Subcutaneous adipose tissue (tissue), 4 donors: Measurements from ENCODE around the gene AMBRA1. TPM values are rescaled to one million over a fixed set of nuclear protein-coding genes. Genes with fewer than 3 reads are reported as not detected.

Experiments
- CTCF ChIP-seq: fragments of 450-650 bp; IDR thresholded peaks from one replicate; pipeline ENCODE4 v1.5.1; 2016; ENCODE audit warnings: low read depth, mild to moderate bottlenecking, control low read depth, antibody characterized with exemption, moderate library complexity
- total RNA-seq, 4 donors: library from RNA; depleted of rRNA; stranded (reverse); fragments of >200 nt; gene quantifications; one replicate each; pipeline ENCODE4 v1.1.0, GENCODE V29; 2016

AMBRA1 gene
- total RNA-seq, 4 donors from 2014 or later = 17.1 to 39.4 (median 23.5) TPM

DNA sequence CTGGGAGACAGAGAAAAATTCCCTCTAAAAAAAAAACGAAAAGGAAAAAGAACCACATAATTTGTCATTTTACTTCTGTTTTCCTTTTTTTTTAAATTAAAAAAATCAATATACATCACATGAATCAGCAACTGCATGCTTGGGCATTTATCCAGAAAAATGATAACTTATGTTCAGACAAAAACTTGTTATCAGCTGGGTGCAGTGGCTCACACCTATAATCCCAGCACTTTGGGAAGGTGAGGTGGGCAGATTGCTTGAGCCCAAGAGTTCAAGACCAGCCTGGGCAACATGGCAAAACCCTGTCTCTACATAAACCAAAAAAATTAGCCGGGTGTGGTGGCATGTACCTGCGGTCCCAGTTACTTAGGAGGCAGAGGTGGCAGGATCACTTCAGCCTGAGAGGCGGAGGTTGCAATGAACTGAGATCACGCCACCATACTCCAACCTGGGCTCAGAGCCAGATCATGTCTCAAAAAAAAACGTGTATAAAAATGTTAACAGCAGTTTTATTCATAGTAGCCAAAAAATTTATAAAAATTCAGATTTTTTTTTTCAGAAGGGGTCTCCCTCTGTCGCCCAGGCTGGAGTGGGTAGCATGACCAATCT, 28.5 kb downstream of the AMBRA1 start:
- TF ChIP-seq CTCF = no peak

DNA sequence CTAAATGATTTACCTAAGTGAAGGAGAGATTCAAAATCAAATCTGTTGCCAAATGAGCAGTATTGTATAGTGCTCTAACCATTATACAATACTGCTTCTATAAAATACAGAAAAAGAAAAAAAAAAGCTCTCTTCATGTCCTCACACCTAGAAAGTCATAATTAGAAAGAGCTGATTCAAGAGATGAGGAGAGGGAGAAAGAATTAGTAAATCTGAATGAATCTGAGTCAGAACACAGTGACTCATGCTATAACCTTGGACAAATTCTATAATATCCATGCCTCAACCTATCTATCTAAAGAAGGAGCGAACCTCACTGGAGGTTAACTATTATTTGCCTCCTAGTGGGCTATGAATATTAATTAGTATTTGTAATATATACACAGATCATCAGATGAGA, 29.4 kb downstream of the AMBRA1 start:
- no peak for TF ChIP-seq CTCF

- TF ChIP-seq CTCF = no peak
These were observed 31.3 kb downstream of the AMBRA1 start for GRCh38 chr11:46562527-46562926.

DNA sequence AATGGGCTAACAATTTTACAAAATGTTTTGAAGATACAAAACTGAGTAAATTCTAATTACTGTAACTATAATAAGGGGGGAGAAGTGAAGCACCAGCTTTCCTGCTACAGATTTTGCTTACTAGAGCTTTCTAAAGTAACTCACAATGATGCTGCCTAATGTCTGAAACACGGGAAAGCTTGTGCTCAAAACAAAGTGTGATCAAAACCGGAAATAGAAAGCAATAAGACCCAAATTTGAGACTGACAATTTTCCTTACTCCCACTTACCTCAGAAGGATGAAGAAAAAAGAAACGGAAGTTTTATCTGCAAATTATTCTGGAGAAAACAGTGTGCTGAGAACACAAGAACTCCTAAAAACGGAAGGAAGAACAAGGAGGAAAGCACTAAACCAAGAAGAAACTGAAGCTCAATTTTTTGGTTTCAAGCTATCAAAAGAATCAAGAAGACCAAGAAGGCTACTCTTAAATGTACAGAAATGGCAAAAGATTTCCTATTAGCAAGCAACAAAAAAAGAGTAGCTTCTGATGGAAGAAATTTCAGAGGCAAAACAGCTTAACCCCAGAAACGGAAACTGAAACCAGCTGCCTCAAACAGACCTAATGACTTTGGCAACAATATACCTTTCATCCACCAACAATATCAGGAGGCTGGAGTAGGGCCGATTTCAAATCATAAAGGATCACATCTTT, 33.4 kb downstream of the AMBRA1 start:
- no peak for TF ChIP-seq CTCF

DNA sequence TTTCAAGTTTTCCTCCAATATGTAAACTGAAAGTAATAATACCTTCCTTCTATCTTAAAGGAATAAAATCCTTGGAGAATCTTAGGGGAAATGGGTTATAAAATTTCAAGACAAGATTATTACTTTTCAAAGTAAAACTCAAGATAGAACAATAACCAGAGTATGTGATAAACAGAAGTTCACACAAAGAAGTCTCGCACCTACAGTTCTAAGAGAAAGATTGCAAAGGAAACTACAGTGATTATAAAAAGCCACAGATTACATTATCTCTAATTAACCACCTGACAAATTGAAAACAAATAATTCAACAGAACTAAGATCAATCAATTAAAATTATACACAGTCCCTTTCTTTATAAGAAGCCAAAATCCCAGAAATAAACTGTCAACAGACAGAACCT, 34.0 kb downstream of the AMBRA1 start:
- TF ChIP-seq CTCF = no peak

GRCh38 chr11:46557684-46558151, 36.1 kb downstream of the AMBRA1 start:
- TF ChIP-seq CTCF = no peak

- TF ChIP-seq CTCF = no peak
These were observed 38.4 kb downstream of the AMBRA1 start for GRCh38 chr11:46555267-46556054.
